ENCODE measurements around the gene DIS3L2.
"Not testable (repeated sequence)": the region's sequence is repeated elsewhere in the genome, so short reads cannot be mapped to it uniquely, and the experiment has no call there.

The DIS3L2 gene

DNA sequence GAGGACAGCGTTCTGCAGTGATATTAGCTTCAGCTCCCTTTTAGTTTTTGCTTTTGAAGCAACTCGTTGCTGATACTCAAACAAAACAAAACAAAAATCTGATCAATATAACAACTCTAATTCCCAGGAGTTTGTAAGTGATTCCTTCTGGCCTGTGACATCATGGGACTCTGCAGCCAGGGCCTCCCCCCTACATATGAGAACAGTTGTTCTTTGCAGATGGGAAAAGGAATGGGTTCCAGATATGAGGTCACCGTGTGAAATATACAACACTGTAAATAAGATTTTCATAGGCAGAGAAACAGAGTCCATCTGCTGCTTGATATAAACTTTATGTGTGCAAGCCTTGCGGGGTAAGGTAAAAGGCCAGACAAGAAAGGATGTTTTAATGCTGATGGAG, 56.7 kb downstream of the DIS3L2 start:
- DNase-seq, result no peak

- no peak for DNase-seq
These were observed 61.2 kb downstream of the DIS3L2 start for GRCh38 chr2:232022718-232023117.

DNA sequence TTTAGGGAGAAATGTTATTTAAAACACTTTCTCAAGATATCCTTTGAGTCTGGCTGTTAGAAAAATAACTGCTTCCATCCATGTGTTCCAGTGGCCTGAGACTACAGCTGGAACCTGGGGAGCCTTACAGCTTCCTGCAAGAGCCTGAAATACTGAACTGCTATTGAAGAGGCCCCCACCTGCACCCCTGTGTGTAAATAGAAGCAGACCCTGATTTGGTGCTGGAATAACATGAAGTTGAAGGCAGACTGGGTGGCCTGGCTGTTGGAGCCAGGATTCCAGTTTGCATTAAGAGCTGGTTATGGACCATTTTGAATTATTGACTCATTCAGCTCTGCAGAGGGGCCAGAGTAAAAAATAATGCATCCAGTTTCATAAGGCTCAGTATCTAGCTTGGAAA, 61.9 kb downstream of the DIS3L2 start:
- DNase-seq, result no peak

DNA sequence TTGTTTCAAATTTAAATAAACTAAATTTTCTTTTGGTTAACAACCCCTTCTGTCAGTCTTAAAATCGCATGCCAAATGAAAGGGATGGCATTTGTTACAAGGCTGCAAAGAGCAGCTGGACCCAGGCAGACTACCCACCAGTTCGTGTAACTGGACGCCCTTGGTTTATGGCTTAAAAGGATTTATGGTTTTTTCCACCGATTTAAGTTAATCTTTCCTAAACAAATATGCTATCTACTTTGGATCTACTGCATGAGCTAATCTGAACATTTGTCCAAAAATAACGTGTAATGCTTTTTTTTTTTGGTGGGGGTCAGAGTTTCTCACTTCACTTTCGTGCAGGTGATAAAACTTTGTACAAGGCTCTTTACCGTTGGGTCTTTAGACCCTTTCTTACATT, 62.9 kb downstream of the DIS3L2 start:
- DNase-seq, result no peak

- no peak for DNase-seq
These were observed 65.4 kb downstream of the DIS3L2 start for GRCh38 chr2:232026910-232027309.

- DNase-seq, result no peak
These were observed 66.0 kb downstream of the DIS3L2 start for GRCh38 chr2:232027530-232027929.

GRCh38 chr2:232028071-232028470, 66.6 kb downstream of the DIS3L2 start:
- DNase-seq, result no peak

DNA sequence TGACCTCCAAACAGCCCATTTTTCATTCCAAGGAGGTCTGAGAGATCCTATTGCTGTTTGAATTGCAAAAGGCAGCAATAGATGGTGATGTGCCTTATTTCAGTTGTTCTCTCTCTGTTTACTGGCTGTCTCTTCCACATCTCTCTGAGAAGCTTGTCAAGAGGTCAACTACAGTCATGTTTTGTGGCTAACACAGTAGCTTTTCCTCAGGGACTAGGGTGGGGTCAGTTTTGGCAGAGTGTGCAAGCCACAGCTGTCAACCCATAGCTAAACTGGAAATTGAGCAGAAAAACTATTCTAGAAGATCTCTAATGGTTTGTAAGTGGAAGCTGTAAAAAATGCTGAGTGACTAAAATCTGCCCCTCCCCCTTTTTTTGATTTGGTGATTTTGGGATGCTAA, 67.1 kb downstream of the DIS3L2 start:
- DNase-seq, result no peak

DNA sequence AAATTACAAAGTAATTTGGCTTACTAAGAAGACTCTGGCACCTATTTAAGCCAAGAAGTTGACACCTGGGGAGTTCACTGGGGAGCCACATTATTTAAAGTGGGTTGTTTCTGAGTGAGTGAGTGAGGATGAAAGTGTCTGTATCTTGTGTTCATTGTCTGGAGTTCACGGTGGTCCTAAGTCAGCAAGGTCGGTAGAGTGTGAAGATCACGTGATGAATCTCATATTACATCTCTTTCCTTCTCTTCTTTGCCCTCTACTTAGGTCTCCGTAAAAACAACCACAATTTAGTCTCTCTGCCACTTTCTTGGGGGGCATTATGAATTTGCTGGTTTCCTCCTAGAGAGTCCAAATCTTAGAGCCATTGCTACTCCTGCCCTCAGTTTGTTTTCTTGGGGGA, 67.8 kb downstream of the DIS3L2 start:
- DNase-seq, result no peak

- no peak for DNase-seq
These were observed 68.7 kb downstream of the DIS3L2 start for GRCh38 chr2:232030229-232030628.

DNA sequence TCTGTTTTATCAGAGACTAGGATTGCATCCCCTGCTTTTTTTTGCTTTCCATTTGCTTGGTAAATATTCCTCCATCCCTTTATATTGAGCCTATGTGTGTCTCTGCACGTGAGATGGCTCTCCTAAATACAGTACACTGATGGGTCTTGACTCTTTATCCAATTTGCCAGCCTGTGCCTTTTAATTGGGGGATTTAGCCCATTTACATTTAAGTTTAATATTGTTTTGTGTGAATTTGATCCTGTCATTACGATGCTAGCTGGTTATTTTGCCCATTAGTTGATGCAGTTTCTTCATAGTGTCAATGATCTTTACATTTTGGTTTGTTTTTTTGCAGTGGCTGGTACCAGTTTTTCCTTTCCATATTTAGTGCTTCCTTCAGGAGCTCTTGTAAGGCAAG, 73.8 kb downstream of the DIS3L2 start:
- DNase-seq, result not testable (repeated sequence)

GRCh38 chr2:232036876-232037275, 75.4 kb downstream of the DIS3L2 start:
- not testable (repeated sequence) for DNase-seq

- no peak for DNase-seq
These were observed 76.9 kb downstream of the DIS3L2 start for GRCh38 chr2:232038251-232038880.

GRCh38 chr2:232038881-232039485, 77.5 kb downstream of the DIS3L2 start:
- DNase-seq, result no peak

GRCh38 chr2:232042911-232043574, 81.5 kb downstream of the DIS3L2 start:
- DNase-seq, result no peak

- DNase-seq, result no peak
These were observed 82.5 kb downstream of the DIS3L2 start for GRCh38 chr2:232043966-232044365.

GRCh38 chr2:232049350-232049749, 87.8 kb downstream of the DIS3L2 start:
- no peak for DNase-seq

DNA sequence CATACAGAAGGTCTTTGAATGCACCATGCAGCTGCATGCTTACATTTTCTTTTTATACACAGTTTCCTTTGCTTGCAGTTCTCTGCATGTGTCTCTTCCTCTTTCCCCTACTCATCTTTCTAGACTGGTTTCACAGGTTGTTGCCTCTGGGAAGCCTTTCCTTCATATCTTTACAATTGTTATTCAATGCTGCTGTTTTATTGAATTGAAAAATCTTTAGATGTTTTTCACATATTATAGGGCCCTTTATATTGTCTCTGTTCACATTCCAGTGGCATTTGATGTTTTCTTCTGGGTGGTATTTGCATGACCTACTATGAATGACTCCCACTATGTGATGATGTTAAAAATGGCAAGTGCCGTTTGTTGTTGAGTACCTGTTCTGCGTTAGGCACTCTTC, 91.1 kb downstream of the DIS3L2 start:
- DNase-seq, result no peak

GRCh38 chr2:232053777-232054176, 92.3 kb downstream of the DIS3L2 start:
- no peak for DNase-seq

- DNase-seq, result no peak
These were observed 96.8 kb downstream of the DIS3L2 start for GRCh38 chr2:232058063-232058877.

DNA sequence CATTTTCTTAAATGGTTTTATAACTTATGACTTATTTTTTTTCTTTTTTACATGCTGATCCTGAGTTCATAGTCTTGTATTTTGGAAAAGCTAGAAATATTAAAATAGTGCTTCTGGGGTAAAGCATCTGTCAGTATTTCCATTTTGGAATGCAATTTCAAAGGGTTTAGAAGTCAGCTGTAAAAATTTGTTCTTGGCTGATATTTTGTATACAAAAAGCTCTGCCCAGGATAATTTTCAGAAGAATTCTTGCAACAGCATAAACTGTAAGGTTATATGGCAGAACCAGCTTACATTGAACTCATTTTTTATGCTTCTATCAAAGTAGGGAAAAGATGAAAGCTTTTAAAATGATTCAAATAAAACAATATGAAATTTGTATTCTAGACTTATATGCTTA, 97.4 kb downstream of the DIS3L2 start:
- no peak for DNase-seq

GRCh38 chr2:232061265-232061664, 99.8 kb downstream of the DIS3L2 start:
- DNase-seq, result no peak

DNA sequence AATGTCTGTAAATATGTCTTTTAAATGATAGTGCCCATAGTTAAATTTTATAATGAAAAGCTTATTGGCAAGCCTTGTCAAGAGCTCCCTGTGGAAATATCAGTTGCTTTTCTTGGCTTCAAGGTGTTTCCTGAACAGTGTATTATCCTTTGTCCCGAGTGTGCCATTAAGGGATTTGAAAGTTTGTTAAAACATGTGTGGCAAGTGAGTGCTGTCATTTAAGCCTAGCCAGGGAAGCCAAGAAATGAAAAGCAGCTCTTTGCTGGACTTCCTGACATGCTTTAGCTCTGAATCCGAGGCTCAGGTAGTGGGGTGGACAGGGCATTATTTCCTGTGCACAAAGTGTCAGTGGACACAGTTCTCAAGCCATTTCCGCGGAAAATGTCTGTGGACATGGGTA, 111.5 kb downstream of the DIS3L2 start:
- DNase-seq, result no peak

GRCh38 chr2:232073699-232074098, 112.2 kb downstream of the DIS3L2 start:
- no peak for DNase-seq
